ENCODE measurements around the gene ADCY6.

ADCY6 gene

DNA sequence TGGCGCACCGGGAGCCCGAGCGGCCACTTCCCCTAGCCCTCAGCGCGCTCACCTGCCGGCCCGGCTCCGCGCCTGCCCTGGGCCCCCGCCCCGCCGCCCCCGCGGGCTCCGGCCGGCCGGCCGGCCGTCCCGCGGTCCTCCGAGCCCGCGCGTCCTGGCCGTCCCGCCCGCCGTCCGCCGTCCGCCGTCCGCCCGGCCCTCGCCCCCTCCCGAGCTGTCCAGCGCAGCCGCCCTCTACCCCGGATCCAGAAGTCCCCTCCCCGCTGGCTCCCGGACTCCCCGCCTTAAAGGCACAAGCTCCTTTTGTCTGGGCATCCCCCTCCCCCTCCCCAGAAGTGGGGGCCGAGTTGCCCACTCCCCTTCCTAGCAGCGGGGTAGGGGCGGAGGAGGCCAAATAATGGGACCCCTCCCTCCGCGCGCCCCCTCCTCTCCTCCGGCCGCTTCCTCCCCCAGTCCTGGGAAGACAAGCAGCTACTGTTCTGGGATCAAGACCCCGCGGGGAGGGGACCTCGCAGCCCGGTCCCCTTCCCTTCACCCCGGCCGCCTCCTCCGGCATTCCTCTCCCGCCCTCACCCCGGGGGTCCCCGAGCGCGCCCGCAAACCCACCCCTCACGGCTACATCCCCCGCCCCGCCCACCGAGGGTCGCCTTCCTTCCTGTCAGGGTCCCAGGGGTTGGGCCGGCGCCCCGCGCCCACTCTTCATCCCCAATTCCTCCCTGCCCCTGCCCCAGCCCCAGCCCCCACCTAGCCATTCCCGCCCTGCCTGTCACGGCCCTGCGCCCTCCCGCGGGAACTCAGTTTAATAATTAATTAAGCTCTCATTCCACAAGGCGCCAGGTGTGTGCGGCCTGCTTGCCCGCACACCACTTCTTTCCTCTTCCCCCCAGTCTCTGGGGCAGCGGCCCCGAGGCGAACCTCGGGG lies at the start of gene ADCY6:
Gene ADCY6 (minus strand): TSS at position 236 of the 922 bp plus-strand sequence. CDS start 5,655 bp downstream, outside the sequence.
- in situ Hi-C loops (cut with HindIII; ENCODE audit: low sequenced_read_pairs), result no loop called here

DNA sequence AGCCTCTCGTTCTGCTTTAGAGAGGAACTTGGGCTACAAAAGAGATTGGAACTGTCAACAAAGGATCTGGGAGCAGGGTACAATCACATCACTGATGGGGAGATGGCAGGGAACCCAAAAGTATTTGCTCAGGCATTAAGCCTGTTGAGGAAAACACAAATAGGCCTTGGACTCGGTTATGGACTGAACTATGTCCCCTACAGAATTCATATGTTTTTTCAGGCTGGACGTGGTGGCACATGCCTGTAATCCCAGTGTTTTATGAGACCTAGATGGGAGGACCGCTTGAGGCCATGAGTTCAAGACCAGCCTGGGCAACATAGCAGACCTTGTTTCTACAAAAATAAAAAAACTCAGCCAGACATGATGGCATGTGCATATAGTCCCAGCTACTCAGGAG lies 49.2 kb upstream of the ADCY6 start:
- in situ Hi-C loops (cut with HindIII; ENCODE audit: low sequenced_read_pairs), result no loop called here

DNA sequence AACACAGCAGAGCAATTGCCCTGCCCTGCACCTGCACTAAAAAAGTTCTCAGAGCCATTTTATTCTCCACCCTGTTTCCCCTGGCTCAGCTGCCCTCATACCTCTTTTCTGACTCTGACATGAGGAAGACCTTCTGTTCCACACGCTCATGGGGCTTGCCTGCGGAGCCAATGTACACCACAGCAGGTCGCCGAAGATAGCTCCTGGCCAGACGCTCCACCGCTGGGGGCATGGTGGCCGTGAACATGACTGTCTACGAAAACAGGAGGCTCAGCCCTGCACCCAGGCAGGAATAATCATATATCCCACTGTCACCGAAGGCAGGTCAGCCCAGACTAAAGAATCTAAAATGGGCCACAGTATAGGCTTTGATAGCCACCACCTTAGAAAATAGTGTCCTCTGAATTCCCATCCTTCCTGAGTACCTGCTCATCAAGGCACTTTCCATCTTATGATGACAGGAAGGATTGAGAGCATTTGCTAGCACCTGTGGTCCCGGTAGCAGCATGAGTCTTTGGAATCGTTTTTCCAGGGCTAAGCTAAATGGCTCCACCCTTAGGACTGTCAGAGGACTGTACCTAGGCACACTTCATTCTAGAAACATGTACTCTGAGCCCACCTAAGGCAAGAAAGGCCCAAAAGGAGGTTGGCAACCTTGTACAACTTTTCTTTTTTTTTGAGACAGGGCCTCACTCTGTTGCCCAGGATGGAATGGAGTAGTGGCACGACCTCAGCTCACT lies 43.6 kb upstream of the ADCY6 start:
- in situ Hi-C loops (cut with HindIII; ENCODE audit: low sequenced_read_pairs), result no loop called here

DNA sequence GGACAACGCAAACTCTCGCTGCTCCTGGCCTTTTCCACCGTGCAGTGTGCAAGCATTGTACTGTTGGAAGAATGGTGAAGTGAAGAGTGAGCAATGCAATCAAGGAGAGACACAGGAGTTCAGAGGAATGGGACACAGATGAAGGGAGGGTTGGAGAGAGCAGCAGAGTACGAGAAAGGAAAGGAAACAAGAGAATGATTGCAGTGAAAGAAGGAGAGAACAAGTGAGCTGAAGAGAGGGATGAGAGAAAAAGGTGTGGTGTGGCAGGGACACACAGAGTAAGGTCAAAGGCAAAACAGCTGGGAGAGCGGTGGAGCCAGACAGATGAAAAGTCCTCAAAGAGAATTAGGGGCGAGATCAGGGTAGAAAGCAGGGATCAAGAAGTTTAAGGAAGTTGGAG lies 42.4 kb upstream of the ADCY6 start:
- in situ Hi-C loops (cut with HindIII; ENCODE audit: low sequenced_read_pairs), result no loop called here

DNA sequence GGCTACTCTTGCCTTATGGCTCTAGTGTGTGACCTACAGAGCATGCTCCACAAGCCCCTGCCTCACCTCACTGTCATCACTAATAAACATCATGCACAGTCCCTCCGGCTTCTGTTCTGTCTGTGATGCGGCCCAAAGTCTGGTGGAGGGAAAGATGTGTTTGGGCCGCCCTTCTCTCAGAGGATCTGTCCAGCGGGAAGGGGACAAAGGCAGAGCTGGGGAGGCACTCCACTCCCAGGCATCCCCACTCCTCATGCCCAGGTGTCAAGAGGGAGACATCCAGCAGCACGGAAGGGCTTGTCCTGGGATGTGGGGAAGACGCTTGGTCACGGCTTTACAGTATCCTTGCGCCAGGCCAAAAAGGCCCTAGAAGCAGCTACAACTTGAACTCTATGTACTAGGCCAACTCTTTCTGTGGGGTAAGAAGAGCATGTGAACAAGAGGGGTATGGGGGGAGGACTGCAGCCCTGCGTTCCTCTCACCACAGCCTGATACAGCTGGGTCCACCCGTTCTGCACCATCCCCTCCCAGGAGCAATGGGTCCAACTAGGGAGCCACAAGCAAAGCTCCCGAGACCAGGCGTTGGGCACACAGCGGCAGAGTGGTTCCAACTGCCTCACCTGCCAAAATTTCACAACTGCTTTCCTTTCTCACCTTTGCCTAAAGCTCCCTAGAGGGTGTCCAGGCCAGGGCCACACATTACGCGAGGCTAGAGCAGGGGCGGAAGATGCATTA lies 40.1 kb upstream of the ADCY6 start:
- in situ Hi-C loops (cut with HindIII; ENCODE audit: low sequenced_read_pairs), result no loop called here

DNA sequence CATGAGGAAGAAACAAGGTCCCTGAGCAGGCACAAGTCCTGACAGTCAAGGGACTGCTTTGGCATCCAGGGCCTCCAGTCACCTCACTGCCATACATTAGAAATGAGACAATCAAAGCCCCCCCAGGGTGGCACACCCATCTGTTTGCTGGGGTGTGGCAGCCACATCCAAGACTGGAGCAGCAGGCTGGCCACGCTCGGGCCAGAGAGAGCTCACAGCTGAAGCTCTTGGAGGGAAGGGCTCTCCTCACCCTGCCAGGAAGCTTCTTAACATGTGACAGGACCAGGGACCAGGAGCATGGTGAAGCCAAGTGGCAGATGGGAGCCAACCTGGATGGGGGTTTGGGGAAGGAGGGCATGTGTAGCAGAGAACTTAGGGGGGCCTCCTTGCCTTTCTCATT lies 39.4 kb upstream of the ADCY6 start:
- in situ Hi-C loops (cut with HindIII; ENCODE audit: low sequenced_read_pairs), result no loop called here

DNA sequence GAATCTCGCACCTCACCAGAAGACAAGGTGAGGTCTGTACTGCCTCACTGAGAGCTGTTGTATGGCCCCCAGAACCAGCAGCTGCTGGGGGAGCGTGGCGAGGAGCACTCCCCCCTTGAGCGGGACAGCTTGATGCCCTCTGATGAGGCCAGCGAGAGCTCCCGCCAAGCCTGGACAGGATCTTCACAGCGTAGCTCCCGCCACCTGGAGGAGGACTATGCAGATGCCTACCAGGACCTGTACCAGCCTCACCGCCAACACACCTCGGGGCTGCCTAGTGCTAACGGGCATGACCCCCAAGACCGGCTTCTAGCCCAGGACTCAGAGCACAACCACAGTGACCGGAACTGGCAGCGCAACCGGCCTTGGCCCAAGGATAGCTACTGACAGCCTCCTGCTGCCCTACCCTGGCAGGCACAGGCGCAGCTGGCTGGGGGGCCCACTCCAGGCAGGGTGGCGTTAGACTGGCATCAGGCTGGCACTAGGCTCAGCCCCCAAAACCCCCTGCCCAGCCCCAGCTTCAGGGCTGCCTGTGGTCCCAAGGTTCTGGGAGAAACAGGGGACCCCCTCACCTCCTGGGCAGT lies 38.7 kb upstream of the ADCY6 start:
- in situ Hi-C loops (cut with HindIII; ENCODE audit: low sequenced_read_pairs), result no loop called here

DNA sequence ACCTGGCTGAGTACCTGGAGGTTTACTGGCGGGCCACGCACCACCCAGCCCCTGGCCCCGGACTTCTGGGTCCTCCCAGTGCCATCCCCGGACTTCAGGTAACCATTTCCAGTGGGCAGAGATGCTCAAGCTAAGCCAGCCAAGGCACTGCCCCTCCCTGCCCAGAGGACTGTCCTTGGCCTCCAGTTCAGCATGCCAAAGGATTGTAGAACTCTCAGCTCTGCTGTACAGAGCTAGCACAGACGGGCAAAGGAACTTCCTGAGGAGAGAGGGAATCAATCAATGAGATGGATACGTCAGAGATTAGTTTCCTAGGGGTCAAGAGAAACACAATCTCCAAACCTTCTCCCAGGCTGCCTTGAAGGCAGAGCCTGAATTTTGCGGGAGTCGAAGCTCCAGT lies 38.1 kb upstream of the ADCY6 start:
- in situ Hi-C loops (cut with HindIII; ENCODE audit: low sequenced_read_pairs), result no loop called here

DNA sequence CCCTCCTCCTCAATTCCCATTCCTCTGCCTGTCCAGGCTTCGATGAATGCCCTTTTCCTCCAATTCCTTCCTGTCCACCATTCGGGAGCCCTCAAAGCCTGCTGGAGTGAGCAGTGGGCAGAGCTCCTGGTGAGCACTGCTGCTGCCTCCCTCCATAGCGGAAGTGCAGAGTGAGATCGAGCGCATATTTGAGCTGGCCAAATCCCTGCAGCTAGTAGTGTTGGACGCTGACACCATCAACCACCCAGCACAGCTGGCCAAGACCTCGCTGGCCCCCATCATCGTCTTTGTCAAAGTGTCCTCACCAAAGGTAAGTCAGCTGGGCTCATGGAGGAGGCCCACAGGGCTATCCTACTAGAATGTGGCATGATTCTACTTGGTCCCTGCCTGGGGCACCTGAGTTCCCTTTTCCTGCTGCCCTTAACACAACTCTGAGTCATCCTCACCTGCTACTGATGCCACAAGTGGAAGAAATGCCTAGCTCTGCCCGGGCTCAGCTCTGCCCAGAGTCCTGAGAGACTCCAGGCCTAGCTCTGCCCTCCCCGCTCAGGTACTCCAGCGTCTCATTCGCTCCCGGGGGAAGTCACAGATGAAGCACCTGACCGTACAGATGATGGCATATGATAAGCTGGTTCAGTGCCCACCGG lies 37.4 kb upstream of the ADCY6 start:
- in situ Hi-C loops (cut with HindIII; ENCODE audit: low sequenced_read_pairs), result no loop called here

DNA sequence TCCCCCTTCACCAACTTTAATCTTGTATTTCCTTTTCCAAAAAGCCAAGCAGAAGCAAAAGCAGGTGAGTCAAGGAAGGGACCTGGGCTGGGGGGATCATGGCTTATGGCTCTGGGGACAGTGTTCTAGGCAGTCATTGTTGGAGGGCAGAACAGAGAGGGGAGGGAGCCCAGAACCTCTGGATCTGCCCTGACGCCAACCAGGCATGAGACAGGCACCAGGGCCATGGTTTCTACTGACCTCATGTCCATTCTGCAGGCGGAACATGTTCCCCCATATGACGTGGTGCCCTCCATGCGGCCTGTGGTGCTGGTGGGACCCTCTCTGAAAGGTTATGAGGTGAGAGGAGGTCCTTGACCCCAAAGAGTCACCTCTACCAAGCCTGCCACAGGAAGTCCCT lies 36.0 kb upstream of the ADCY6 start:
- in situ Hi-C loops (cut with HindIII; ENCODE audit: low sequenced_read_pairs), result no loop called here

DNA sequence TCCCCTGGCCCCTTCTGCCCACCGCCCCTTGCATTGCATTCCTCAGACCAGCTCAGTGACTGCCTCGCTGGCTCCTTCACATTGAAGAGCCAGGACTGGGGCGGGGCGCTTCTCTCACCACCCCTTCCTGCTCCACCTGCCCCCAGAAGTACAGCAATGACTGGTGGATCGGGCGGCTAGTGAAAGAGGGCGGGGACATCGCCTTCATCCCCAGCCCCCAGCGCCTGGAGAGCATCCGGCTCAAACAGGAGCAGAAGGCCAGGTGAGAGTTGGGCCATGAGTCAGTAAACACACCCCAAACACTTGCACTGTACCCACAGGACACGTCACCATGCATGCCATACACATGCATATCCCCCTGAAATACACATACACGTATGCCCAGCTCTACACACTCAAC lies 35.2 kb upstream of the ADCY6 start:
- in situ Hi-C loops (cut with HindIII; ENCODE audit: low sequenced_read_pairs), result no loop called here

DNA sequence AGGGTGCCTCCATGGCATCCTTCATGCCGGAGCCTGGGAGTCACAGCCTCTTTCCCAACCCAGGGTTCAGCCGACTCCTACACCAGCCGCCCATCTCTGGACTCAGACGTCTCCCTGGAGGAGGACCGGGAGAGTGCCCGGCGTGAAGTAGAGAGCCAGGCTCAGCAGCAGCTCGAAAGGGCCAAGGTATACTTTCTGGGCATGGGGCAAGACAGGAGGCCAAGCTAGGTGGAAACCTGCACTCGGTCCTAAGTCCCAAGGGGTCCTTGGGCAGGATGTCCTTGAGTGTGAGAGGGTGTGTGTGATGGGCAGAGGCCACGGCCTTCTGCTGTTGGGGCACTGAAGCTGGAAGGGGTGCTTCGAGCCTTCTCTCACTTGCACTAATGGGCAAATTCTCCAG lies 34.4 kb upstream of the ADCY6 start:
- in situ Hi-C loops (cut with HindIII; ENCODE audit: low sequenced_read_pairs), result no loop called here

DNA sequence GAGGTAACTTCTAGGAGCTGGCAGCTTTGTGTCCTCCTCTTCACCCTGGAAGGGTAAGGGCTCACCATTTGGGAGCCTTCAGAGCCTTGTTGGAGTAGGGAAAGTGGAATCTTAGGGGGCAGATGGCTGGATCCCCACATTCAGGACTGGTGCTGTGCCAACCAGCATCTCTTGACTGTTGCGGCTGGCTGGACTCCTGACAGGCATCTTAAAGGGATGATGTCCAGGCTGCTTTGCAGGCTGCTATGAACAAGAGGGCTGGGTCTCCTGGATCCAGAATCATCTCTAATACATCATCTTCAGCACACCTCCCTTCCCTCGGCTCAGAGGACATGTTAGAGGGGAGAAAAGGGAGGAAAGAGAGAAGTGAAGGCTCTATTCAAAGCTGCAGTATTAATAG lies 33.8 kb upstream of the ADCY6 start:
- in situ Hi-C loops (cut with HindIII; ENCODE audit: low sequenced_read_pairs), result no loop called here

DNA sequence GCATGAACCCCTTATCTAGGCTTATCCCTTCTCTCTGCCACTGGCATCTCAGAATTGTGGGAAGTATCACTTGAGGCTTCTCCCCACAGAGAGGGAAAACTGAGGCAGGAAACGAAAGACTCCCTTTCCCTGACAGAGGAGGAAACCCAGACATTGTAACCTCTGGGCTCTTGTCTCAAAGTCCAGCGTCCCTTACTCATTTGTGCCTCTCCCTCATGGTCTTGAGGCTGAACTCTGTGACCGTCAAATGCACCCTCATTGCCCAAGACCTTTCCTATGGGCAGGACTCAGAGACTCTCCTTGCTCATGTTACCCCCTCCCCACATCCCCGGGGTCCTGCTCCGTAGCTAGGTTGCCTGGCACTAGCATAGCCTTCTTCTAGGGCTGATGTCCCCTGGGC lies 33.2 kb upstream of the ADCY6 start:
- in situ Hi-C loops (cut with HindIII; ENCODE audit: low sequenced_read_pairs), result no loop called here

DNA sequence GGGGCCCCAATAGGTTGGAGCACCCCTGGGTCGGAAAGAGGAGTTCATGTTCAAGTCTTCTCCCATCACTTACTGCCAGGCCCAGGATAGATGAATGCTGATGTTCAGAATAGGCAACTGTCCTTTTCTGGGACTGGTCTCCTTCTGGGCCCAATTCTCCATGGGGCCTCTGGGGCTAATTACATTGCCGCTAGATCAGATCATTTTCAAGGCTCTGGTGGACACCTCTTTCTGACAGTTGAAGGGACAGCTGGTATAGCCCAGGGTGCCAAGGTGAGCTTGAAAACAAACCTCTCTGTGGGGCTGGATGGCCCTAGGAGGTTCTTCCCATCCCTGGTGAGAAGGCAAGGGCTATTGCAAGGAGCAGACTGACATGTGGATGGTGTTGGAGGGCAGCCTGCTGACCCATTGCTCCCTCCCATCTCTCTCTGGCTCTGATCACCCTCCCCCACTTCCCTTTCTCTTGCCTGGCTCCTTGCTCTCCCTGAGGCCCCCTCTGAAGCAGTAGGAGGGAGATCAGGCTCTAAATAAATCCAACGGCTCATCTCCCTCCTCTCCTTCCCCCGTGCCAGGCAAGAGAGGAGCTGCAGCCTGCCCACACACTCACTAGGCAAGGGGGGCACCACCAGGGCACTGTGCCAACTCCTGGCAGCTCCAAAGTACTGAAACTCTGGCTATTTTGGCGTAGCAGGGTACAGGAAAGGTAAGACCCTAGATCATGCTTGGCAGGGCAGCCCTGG lies 31.3 kb upstream of the ADCY6 start:
- in situ Hi-C loops (cut with HindIII; ENCODE audit: low sequenced_read_pairs), result no loop called here

DNA sequence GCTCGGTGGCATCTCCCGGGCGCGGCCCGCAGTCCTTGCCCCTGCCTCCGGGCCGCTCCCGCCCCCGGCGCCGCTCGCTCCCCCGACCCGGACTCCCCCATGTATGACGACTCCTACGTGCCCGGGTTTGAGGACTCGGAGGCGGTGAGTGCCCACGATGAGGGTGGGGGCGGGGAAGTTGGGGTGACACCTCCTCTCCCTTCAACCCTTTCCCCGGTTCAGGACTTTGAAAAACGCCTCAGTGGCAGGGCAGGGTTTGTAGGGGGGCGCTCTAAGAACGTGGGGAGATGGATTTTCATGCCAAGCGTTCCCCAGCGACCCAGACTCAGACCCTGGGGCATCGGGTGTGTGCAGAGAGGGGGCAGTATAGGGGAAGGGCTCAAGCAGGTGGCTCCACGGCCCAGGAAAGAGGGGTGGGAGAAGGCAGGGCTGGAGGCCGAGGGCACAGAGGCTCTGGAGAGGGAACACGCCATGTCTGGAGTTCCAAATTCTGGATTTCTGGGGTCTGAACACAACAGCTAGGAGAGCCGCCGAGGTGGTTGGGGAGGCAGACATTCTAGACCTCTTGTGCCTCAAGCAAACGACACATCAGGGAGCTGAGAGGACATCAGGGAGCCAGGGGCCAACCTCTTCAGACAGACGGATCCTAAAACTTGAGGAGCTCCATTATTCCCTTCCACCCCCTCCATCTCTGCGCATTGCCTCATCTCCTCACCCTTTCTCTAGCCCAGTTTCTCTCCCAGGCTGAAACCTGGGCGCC lies 30.1 kb upstream of the ADCY6 start:
- in situ Hi-C loops (cut with HindIII; ENCODE audit: low sequenced_read_pairs), result no loop called here

DNA sequence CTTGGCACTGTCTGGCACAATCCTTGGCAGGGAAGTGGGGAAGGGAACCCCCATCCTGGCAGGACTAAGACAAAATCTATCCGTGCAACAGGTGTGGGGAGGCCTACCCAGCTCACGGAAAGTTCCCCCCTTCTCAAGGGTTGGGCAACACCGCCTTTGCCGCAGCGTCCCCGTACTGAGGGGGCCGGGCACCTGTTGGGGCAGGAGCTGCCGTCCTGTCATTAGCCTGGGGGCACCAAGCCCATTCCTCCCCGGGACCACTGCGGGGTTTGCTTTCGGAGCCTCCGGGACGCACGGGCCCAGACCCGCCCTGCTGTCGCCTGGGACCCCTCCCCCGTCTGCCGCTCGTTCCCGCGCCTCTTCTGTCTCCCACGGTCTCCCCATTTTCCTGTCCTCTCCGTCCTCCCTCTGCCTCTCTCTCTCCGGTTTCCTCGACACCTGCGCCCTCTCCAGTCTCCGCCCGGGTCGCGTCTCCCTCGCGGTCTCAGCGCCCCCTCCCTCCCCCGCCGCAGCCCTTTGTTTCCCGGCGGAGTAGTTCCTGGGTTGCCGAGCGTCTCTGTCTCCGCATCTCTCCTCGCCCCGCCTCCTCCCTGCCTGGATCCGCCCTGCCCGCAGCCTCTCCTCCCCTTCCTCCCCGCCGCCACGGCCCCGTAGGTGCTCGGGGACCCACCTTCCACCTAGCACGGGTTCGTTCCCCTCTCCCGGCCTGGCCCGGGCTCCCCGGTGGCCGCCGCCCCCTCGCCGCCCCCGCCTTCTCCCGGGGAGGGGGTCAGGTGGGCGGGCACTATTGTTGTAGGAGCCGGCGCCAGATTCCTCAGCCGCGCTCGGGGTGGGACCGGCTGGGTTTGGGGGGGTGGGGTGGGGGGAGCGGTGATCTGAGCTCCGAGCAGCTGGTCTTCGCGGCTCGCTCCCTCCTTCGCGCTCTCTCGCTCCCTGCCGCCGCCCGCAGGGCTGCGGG lies 29.3 kb upstream of the ADCY6 start, which contains the start of gene CACNB3:
Gene CACNB3 (plus strand): TSS at position 624 of the 958 bp plus-strand sequence. CDS start 434 bp downstream, outside the sequence.
- in situ Hi-C loops (cut with HindIII; ENCODE audit: low sequenced_read_pairs), result no loop called here

Data from DLD1 (cell line).